Neural cell (in vitro differentiated cells): ENCODE results near the gene BZW1.

Source experiments
- EZH2 ChIP-seq: fragments of 200-600, 300-800 bp; shearing (Covaris generic), sonication (generic); IDR thresholded peaks from 2 replicates; pipeline ENCODE4 v1.6.1; 2014; ENCODE audit warnings: antibody characterized with exemption, low read length, borderline replicate concordance, mild to moderate bottlenecking; ENCODE audit not compliant: insufficient read depth, poor library complexity, severe bottlenecking
- TAF1 ChIP-seq: IDR thresholded peaks from 2 replicates; pipeline ENCODE4 v1.6.1; 2012; ENCODE audit warnings: low read depth
- TF ChIP-seq, protein P1 (sequence below): fragments of 450-650 bp; IDR thresholded peaks from 2 replicates; pipeline ENCODE4 v1.5.1; 2014; ENCODE audit warnings: antibody characterized with exemption, mild to moderate bottlenecking, moderate library complexity; ENCODE audit not compliant: poor library complexity, severe bottlenecking

DNA sequence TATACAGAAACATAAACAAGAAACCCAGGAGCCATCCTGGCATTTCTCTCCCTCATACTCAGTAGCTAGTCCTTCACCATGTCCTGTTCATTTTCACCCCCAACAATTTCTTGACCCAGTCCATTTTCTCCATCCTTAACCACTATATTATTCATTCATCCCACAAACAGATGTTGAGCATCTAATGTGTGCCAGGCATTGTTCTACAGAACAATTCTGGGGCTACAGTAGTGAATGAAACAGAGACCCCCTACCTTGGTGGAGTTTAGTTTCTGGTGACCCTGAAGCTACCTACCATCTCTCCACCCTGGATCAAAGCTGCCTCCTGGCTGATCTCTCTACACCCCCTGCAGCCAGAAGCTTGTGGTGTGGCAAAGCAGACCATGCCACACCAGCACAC, 27.5 kb upstream of the BZW1 start:
- TF ChIP-seq, protein P1, sequence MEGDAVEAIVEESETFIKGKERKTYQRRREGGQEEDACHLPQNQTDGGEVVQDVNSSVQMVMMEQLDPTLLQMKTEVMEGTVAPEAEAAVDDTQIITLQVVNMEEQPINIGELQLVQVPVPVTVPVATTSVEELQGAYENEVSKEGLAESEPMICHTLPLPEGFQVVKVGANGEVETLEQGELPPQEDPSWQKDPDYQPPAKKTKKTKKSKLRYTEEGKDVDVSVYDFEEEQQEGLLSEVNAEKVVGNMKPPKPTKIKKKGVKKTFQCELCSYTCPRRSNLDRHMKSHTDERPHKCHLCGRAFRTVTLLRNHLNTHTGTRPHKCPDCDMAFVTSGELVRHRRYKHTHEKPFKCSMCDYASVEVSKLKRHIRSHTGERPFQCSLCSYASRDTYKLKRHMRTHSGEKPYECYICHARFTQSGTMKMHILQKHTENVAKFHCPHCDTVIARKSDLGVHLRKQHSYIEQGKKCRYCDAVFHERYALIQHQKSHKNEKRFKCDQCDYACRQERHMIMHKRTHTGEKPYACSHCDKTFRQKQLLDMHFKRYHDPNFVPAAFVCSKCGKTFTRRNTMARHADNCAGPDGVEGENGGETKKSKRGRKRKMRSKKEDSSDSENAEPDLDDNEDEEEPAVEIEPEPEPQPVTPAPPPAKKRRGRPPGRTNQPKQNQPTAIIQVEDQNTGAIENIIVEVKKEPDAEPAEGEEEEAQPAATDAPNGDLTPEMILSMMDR, result no peak
- TF ChIP-seq EZH2, result no peak
- no peak for TF ChIP-seq TAF1
